ENCODE data around the gene TXNIP. TPM values are rescaled to one million over a fixed set of nuclear protein-coding genes. Genes with fewer than 3 reads are reported as not detected.

TXNIP gene
- total RNA-seq, 1 experiment from 2014 or later = 23.2 TPM

DNA sequence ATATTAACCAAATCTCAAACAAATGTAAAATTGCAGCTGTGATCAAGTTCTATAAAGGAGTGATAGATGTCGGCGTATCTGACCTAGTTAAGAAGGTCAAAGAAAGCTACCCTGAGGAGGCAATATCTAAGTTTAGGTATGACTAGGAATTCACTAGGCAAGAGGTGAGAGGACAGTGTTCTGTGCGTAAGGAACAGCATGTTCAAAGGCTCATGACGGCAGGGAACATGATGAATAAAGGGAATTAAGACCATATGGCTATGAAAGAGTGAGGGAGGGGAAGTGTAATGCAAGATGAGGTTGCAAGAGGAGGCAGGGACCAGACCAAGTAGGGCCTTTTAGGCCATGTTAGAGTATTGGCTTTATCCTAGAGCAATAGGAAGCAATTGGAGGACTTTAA is 47.2 kb downstream of the TXNIP start:
- Histone ChIP-seq H3K27ac (ENCODE audit: insufficient read length, low read depth, low read length) (no peak overlapping the region), H3K18ac (ENCODE audit: insufficient read length, low read depth, low read length) (no peak overlapping the region), H3K14ac (ENCODE audit: insufficient read depth, low read length) (no peak overlapping the region), H4K8ac (replicated peaks; ENCODE audit: insufficient read length, low read depth, low read length) (no peak overlapping the region), H3K4ac (ENCODE audit: low read depth, low read length) (no peak overlapping the region), H4K20me1 (ENCODE audit: control insufficient read depth, insufficient read depth, insufficient read length) (no peaks in the 10 kb centered on the region), H2BK15ac (ENCODE audit: low read depth, low read length) (no peak overlapping the region), H3K27me3 (ENCODE audit: insufficient read depth, low read length) (no peaks in the 10 kb centered on the region), H2BK5ac (ENCODE audit: insufficient read length, low read length) (no peak overlapping the region), H3K9ac (ENCODE audit: extremely low read depth, insufficient read length, low read length) (no peak overlapping the region), H3K79me1 (ENCODE audit: insufficient read depth, low read depth, low read length, poor library complexity, severe bottlenecking) (no peaks in the 10 kb centered on the region), H2BK120ac (ENCODE audit: low read depth, low read length, poor library complexity, severe bottlenecking) (no peak overlapping the region), H3K56ac (ENCODE audit: insufficient read length, low read depth, low read length) (no peak overlapping the region), H2BK20ac (ENCODE audit: low read depth, low read length, poor library complexity, severe bottlenecking) (no peak overlapping the region), H3K79me2 (ENCODE audit: insufficient read depth, low read length) (no peaks in the 10 kb centered on the region), H3T11ph (ENCODE audit: low read length) (no peak overlapping the region), H2BK12ac (ENCODE audit: insufficient read length, low read depth, low read length) (no peak overlapping the region), H4K91ac (ENCODE audit: insufficient read length, low read depth, low read length) (no peak overlapping the region), H4K5ac (ENCODE audit: insufficient read length, low read depth, low read length) (no peak overlapping the region), H3K4me2 (ENCODE audit: insufficient read depth, insufficient read length, low read length) (no peak overlapping the region), H3K23me2 (ENCODE audit: insufficient read length, low read depth, low read length, poor library complexity, severe bottlenecking) (no peaks in the 10 kb centered on the region), H3K9me3 (ENCODE audit: control insufficient read depth, low read depth, low read length) (no peaks in the 10 kb centered on the region), H3K4me1 (ENCODE audit: insufficient read depth, low read length) (peaks cover 6% of the 10 kb centered on the region; the same call in 1 of the 2 replicates), H2AK5ac (ENCODE audit: insufficient read length, low read length) (no peak overlapping the region), H2AFZ (ENCODE audit: low read length) (no peak overlapping the region), H3K23ac (ENCODE audit: insufficient read length, low read depth, low read length) (no peak overlapping the region)
- no peak overlapping the region for H3K27ac Mint-ChIP-seq
- no peak for DNase-seq
- H3K9me3 Mint-ChIP-seq = no peaks in the 10 kb centered on the region
- no CpG with 5 or more reads among the region's 4 CpGs for WGBS (ENCODE audit: extremely low coverage, insufficient read length, low lambda C conversion rate)
- H3K4me3 Mint-ChIP-seq = no peak overlapping the region
- TF ChIP-seq, protein P1, sequence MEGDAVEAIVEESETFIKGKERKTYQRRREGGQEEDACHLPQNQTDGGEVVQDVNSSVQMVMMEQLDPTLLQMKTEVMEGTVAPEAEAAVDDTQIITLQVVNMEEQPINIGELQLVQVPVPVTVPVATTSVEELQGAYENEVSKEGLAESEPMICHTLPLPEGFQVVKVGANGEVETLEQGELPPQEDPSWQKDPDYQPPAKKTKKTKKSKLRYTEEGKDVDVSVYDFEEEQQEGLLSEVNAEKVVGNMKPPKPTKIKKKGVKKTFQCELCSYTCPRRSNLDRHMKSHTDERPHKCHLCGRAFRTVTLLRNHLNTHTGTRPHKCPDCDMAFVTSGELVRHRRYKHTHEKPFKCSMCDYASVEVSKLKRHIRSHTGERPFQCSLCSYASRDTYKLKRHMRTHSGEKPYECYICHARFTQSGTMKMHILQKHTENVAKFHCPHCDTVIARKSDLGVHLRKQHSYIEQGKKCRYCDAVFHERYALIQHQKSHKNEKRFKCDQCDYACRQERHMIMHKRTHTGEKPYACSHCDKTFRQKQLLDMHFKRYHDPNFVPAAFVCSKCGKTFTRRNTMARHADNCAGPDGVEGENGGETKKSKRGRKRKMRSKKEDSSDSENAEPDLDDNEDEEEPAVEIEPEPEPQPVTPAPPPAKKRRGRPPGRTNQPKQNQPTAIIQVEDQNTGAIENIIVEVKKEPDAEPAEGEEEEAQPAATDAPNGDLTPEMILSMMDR (conservative IDR thresholded peaks at IDR 0.05) = no peak
- no peaks in the 10 kb centered on the region for H3K27me3 Mint-ChIP-seq (ENCODE audit: low read depth)
- H3K36me3 Mint-ChIP-seq (ENCODE audit: insufficient read depth in 1 of 3, low read depth in 3 of 3) = no peaks in the 10 kb centered on the region
- peaks cover 16 to 21% of the 10 kb centered on the region in 2 experiments for H3K4me1 Mint-ChIP-seq

Data from H9 (cell line).